ENCODE results near the gene RBM47.

DNA sequence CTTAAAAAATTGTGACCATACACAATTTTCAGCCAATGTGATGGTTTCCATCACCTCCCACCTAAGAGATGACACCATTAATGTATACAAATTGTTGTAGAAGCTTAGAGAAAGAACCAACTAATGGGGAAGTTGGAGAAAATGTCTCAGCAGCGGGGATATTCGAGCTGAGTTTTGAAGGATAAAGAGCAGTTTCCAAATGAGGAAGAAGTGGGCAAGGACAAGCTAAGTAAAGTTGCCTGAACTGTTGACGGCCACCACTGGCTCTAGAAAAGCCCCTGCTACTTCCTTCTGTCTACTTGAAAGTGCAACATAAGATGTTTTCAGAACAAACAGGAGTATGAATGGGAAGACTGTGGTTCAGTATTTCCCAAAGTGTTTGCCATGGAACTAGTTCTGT is 202.5 kb downstream of the RBM47 start:
- no peak for TF ChIP-seq POLR2A (IDR thresholded peaks at IDR 0.05; ENCODE audit: low read depth, low read length)
- TF ChIP-seq POLR2AphosphoS5 (IDR thresholded peaks at IDR 0.05; ENCODE audit: low read depth, low read length), result no peak
- no peak for TF ChIP-seq TAF1 (IDR thresholded peaks at IDR 0.05; ENCODE audit: borderline replicate concordance, low read depth, low read length)
